ENCODE data around the gene GALNT12.

DNA sequence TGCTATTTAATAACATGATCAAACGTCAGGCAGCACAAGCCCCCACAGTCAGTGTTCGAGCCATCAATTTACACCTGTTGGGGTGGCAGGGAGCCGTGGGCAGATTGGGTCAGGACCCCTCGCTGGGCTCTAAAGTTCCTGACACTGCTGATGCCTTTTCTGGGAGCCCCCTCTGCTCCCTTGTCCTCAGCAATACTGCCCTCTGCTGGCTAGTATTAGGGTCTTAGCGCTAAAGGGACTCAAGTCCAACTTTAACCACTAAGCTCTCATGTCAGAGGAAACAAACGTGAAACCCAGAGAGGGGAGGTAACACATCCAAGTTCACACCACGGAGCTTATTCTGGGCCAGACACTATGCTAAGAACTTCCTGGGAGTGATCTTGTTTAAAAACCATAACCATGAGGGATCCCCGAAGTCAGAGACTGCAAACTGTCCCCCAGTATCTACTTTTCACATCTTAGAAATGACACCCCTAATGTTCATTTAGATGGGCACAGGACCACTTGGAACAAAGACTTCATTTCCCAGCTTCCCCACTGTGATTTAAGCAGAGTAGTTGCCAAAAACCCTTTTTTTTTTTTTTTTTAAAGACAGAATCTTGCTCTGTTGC, 31.5 kb upstream of the GALNT12 start:
- TF ChIP-seq, protein P1, sequence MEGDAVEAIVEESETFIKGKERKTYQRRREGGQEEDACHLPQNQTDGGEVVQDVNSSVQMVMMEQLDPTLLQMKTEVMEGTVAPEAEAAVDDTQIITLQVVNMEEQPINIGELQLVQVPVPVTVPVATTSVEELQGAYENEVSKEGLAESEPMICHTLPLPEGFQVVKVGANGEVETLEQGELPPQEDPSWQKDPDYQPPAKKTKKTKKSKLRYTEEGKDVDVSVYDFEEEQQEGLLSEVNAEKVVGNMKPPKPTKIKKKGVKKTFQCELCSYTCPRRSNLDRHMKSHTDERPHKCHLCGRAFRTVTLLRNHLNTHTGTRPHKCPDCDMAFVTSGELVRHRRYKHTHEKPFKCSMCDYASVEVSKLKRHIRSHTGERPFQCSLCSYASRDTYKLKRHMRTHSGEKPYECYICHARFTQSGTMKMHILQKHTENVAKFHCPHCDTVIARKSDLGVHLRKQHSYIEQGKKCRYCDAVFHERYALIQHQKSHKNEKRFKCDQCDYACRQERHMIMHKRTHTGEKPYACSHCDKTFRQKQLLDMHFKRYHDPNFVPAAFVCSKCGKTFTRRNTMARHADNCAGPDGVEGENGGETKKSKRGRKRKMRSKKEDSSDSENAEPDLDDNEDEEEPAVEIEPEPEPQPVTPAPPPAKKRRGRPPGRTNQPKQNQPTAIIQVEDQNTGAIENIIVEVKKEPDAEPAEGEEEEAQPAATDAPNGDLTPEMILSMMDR (conservative IDR thresholded peaks at IDR 0.05; ENCODE audit: low read depth in 2 of 2): peak; percentile 79 to 89
- TF ChIP-seq EZH2phosphoT487 (IDR thresholded peaks at IDR 0.05; ENCODE audit: unreplicated experiment) (no peak), POLR2AphosphoS5 (IDR thresholded peaks at IDR 0.05; ENCODE audit: low read depth) (no peak), EZH2 (IDR thresholded peaks at IDR 0.05; ENCODE audit: low read depth, unreplicated experiment) (no peak)
